ENCODE results near the gene MARCO. TPM values are rescaled to one million over a fixed set of nuclear protein-coding genes. Genes with fewer than 3 reads are reported as not detected.
"Not testable (repeated sequence)": the region's sequence is repeated elsewhere in the genome, so short reads cannot be mapped to it uniquely, and the experiment has no call there.

The MARCO gene
- total RNA-seq, 1 donor from 2014 or later: 28.4 TPM

- H3K9me3 ChIP-seq: no peaks in the 10 kb centered on the region
- H3K4me1 ChIP-seq: no peaks in the 10 kb centered on the region
- TF ChIP-seq CTCF (IDR thresholded peaks at IDR 0.05): no peak
- no peaks in the 10 kb centered on the region for H3K36me3 ChIP-seq
- H3K27me3 ChIP-seq: no peaks in the 10 kb centered on the region
- H3K27ac ChIP-seq: no peak overlapping the region
- no peak for DNase-seq (ENCODE audit: low spot score in 2 of 2)
- H3K4me3 ChIP-seq: no peak overlapping the region
- intact Hi-C loops (cut with DNase I): no loop called here
These were observed 3.9 kb downstream of the MARCO start for GRCh38 chr2:118945881-118946280.

GRCh38 chr2:118948266-118948665 is 6.3 kb downstream of the MARCO start:
- H3K36me3 ChIP-seq; H3K4me3 ChIP-seq; DNase-seq (ENCODE audit: low spot score in 2 of 2); intact Hi-C loops (cut with DNase I); H3K27ac ChIP-seq; H3K27me3 ChIP-seq; H3K4me1 ChIP-seq; H3K9me3 ChIP-seq: not testable (repeated sequence)

- Histone ChIP-seq H3K27ac (no peak overlapping the region), H3K9me3 (no peaks in the 10 kb centered on the region), H3K27me3 (no peaks in the 10 kb centered on the region), H3K4me1 (no peaks in the 10 kb centered on the region), H3K36me3 (no peaks in the 10 kb centered on the region), H3K4me3 (no peak overlapping the region)
- intact Hi-C loops (cut with DNase I): no loop called here
- DNase-seq (ENCODE audit: low spot score in 2 of 2): no peak
- TF ChIP-seq CTCF (IDR thresholded peaks at IDR 0.05): no peak
These were observed 12.5 kb downstream of the MARCO start for GRCh38 chr2:118954297-118955060.

- intact Hi-C loops (cut with DNase I): no loop called here
These were observed 23.7 kb downstream of the MARCO start for GRCh38 chr2:118965737-118966136.

GRCh38 chr2:118967124-118967880 is 25.3 kb downstream of the MARCO start:
- intact Hi-C loops (cut with DNase I): no loop called here
- Histone ChIP-seq H3K36me3 (no peaks in the 10 kb centered on the region), H3K27ac (no peak overlapping the region), H3K4me3 (no peak overlapping the region), H3K9me3 (no peaks in the 10 kb centered on the region), H3K27me3 (no peaks in the 10 kb centered on the region), H3K4me1 (no peaks in the 10 kb centered on the region)
- no peak for TF ChIP-seq CTCF (IDR thresholded peaks at IDR 0.05)
- no peak for DNase-seq (ENCODE audit: low spot score in 2 of 2)

More at GRCh38 chr2:118965737-118966136, 23.7 kb downstream of the MARCO start:
- Histone ChIP-seq H3K4me1 (no peaks in the 10 kb centered on the region), H3K4me3 (no peak overlapping the region), H3K9me3 (no peaks in the 10 kb centered on the region), H3K27me3 (no peaks in the 10 kb centered on the region), H3K36me3 (no peaks in the 10 kb centered on the region), H3K27ac (no peak overlapping the region)
- DNase-seq (ENCODE audit: low spot score in 2 of 2): no peak
- no peak for TF ChIP-seq CTCF (IDR thresholded peaks at IDR 0.05)

- TF ChIP-seq CTCF (IDR thresholded peaks at IDR 0.05): no peak
- H3K4me1 ChIP-seq: no peaks in the 10 kb centered on the region
- H3K27ac ChIP-seq: no peak overlapping the region
- no peaks in the 10 kb centered on the region for H3K27me3 ChIP-seq
- no peak overlapping the region for H3K4me3 ChIP-seq
- H3K36me3 ChIP-seq: no peaks in the 10 kb centered on the region
- DNase-seq (ENCODE audit: low spot score in 2 of 2): no peak
- no peaks in the 10 kb centered on the region for H3K9me3 ChIP-seq
- intact Hi-C loops (cut with DNase I): no loop called here
These were observed 26.0 kb downstream of the MARCO start for GRCh38 chr2:118968042-118968441.

Measured in ascending aorta (tissue), 2 donors.